Measurements from ENCODE around the gene EIF4H.

EIF4H gene

GRCh38 chr7:74215921-74216320 lies 41.8 kb downstream of the EIF4H start:
- no peak for TF ChIP-seq CTCF (IDR thresholded peaks at IDR 0.05; ENCODE audit: borderline replicate concordance, control extremely low read depth, extremely low read depth, insufficient read depth, missing control alignments)
- in situ Hi-C loops (cut with MboI; ENCODE audit: low sequenced_read_pairs, unreplicated experiment) = no loop called here
- no peak for DNase-seq (ENCODE audit: low spot score)

- no peak for DNase-seq (ENCODE audit: low spot score)
- no peak for TF ChIP-seq CTCF (IDR thresholded peaks at IDR 0.05; ENCODE audit: borderline replicate concordance, control extremely low read depth, extremely low read depth, insufficient read depth, missing control alignments)
- in situ Hi-C loops (cut with MboI; ENCODE audit: low sequenced_read_pairs, unreplicated experiment) = no loop called here
Measured at GRCh38 chr7:74216361-74216761, 42.2 kb downstream of the EIF4H start.

GRCh38 chr7:74217455-74218342 lies 43.5 kb downstream of the EIF4H start:
- no peak for TF ChIP-seq CTCF (IDR thresholded peaks at IDR 0.05; ENCODE audit: borderline replicate concordance, control extremely low read depth, extremely low read depth, insufficient read depth, missing control alignments)
- in situ Hi-C loops (cut with MboI; ENCODE audit: low sequenced_read_pairs, unreplicated experiment) = no loop called here
- peak; percentile 76 for DNase-seq (ENCODE audit: low spot score)

GRCh38 chr7:74218343-74218698 lies 44.2 kb downstream of the EIF4H start:
- TF ChIP-seq CTCF (IDR thresholded peaks at IDR 0.05; ENCODE audit: borderline replicate concordance, control extremely low read depth, extremely low read depth, insufficient read depth, missing control alignments) = no peak
- in situ Hi-C loops (cut with MboI; ENCODE audit: low sequenced_read_pairs, unreplicated experiment) = no loop called here
- DNase-seq (ENCODE audit: low spot score) = no peak

GRCh38 chr7:74219416-74219815 lies 45.3 kb downstream of the EIF4H start:
- no peak for DNase-seq (ENCODE audit: low spot score)
- in situ Hi-C loops (cut with MboI; ENCODE audit: low sequenced_read_pairs, unreplicated experiment) = no loop called here
- no peak for TF ChIP-seq CTCF (IDR thresholded peaks at IDR 0.05; ENCODE audit: borderline replicate concordance, control extremely low read depth, extremely low read depth, insufficient read depth, missing control alignments)

GRCh38 chr7:74220229-74220628 lies 46.1 kb downstream of the EIF4H start:
- no peak for DNase-seq (ENCODE audit: low spot score)
- in situ Hi-C loops (cut with MboI; ENCODE audit: low sequenced_read_pairs, unreplicated experiment) = no loop called here
- no peak for TF ChIP-seq CTCF (IDR thresholded peaks at IDR 0.05; ENCODE audit: borderline replicate concordance, control extremely low read depth, extremely low read depth, insufficient read depth, missing control alignments)
